HUES6 (cell line): ENCODE measurements around the gene TMEM132E.

Source experiments
- H3K27ac ChIP-seq: 2 replicates; pipeline ENCODE4 v1.7.0; 2013; ENCODE audit warnings: low read depth, mild to moderate bottlenecking, low read length, inconsistent platforms
- H3K27me3 ChIP-seq: 2 replicates; pipeline ENCODE4 v1.6.1; 2013; ENCODE audit warnings: low read length; ENCODE audit not compliant: control insufficient read depth, insufficient read depth
- H3K36me3 ChIP-seq: 2 replicates; pipeline ENCODE4 v1.6.1; 2013; ENCODE audit warnings: low read length; ENCODE audit not compliant: control insufficient read depth, insufficient read depth
- H3K4me1 ChIP-seq: 2 replicates; pipeline ENCODE4 v1.6.1; 2013; ENCODE audit warnings: low read length; ENCODE audit not compliant: control insufficient read depth, insufficient read depth
- H3K4me3 ChIP-seq: 2 replicates; pipeline ENCODE4 v1.5.1; 2013; ENCODE audit warnings: low read depth, low read length
- H3K9ac ChIP-seq: one replicate; pipeline ENCODE4 v1.6.1; 2013; ENCODE audit warnings: mild to moderate bottlenecking, low read length
- H3K9me3 ChIP-seq: 2 replicates; pipeline ENCODE4 v1.6.1; 2013; ENCODE audit warnings: low read depth, low read length; ENCODE audit not compliant: control insufficient read depth, insufficient read depth

TMEM132E gene

DNA sequence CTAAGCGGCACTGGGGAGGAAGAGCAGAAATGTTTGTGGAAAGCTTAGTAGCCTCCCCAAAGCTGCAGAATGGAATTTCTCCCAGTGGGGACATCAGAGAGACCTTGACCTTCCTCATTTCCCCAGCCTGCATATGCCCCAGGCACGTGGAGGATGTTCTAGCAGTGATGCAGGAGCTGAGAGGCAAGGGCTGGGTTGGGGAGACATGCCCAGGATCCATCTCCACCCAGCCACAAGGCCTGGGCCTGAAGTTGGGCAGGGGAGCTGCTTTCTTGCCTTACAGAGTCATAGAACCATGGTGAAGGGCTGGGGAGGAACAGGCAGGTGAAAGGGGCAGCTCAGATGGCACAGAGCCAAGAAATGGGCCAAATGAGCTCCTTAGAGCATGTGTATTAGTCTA lies 104.0 kb downstream of the TMEM132E start:
- Histone ChIP-seq H3K9ac (no peak overlapping the region), H3K36me3 (no peaks in the 10 kb centered on the region), H3K4me1 (no peaks in the 10 kb centered on the region), H3K9me3 (no peaks in the 10 kb centered on the region), H3K27me3 (peaks cover 44% of the 10 kb centered on the region; the same call in 1 of the 2 replicates), H3K4me3 (no peak overlapping the region), H3K27ac (no peak overlapping the region)
